ENCODE results near the gene GPC5.
"Not testable (repeated sequence)": the region's sequence is repeated elsewhere in the genome, so short reads cannot be mapped to it uniquely, and the experiment has no call there.

Gene GPC5

DNA sequence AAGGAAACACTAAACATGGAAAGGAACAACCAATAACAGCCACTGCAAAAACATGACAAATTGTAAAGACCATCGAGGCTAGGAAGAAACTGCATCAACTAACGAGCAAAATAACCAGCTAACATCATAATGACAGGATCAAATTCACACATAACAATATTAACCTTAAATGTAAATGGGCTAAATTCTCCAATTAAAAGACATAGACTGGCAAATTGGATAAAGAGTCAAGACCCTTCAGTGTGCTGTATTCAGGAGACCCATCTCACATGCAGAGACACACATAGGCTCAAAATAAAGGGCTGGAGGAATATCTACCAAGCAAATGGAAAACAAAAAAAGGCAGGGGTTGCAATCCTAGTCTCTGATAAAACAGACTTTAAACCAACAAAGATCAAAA, 1120.2 kb downstream of the GPC5 start:
- not testable (repeated sequence) for H3K4me3 ChIP-seq (ENCODE audit: low read length); H3K36me3 ChIP-seq (ENCODE audit: control insufficient read depth, insufficient read depth, low read length, severe bottlenecking); H3K27me3 ChIP-seq (replicated peaks; ENCODE audit: control insufficient read depth, insufficient read depth, low read length); H3K9ac ChIP-seq (ENCODE audit: low read length); H3K9me3 ChIP-seq (ENCODE audit: control insufficient read depth, low read length); H3K4me1 ChIP-seq (ENCODE audit: control insufficient read depth, insufficient read depth, low read length); DNase-seq (ENCODE audit: low read depth)

DNA sequence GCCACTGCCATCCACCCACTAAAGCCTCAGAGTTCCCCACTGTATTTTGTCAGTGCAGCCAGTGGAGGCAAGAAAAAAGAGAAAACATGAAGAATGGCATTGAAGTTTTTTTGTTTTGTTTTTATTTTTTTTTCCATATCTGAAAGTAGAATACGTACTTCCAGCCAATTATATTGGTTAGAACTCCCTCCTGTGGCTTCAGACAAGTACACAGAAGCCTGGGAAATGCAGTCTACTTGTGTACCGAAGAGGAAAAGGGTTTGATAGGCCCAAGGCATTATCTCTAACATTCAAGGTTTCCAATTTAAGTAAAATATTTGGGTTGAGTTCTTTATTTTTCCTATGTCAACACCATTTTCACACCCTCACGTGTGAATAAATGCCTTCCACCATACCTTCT, 1131.9 kb downstream of the GPC5 start:
- H3K4me3 ChIP-seq (ENCODE audit: low read length) = no peak overlapping the region
- no peak for DNase-seq (ENCODE audit: low read depth)
- no peaks in the 10 kb centered on the region for H3K4me1 ChIP-seq (ENCODE audit: control insufficient read depth, insufficient read depth, low read length)
- no peak overlapping the region for H3K9ac ChIP-seq (ENCODE audit: low read length)
- H3K36me3 ChIP-seq (ENCODE audit: control insufficient read depth, insufficient read depth, low read length, severe bottlenecking) = no peaks in the 10 kb centered on the region
- no peaks in the 10 kb centered on the region for H3K9me3 ChIP-seq (ENCODE audit: control insufficient read depth, low read length)
- H3K27me3 ChIP-seq (replicated peaks; ENCODE audit: control insufficient read depth, insufficient read depth, low read length) = no peaks in the 10 kb centered on the region

GRCh38 chr13:92535222-92536006, 1137.0 kb downstream of the GPC5 start:
- H3K4me1 ChIP-seq (ENCODE audit: control insufficient read depth, insufficient read depth, low read length) = no peaks in the 10 kb centered on the region
- DNase-seq (ENCODE audit: low read depth) = no peak

GRCh38 chr13:92537471-92537870, 1139.0 kb downstream of the GPC5 start:
- Histone ChIP-seq H3K36me3 (ENCODE audit: control insufficient read depth, insufficient read depth, low read length, severe bottlenecking) (no peaks in the 10 kb centered on the region), H3K4me1 (ENCODE audit: control insufficient read depth, insufficient read depth, low read length) (no peaks in the 10 kb centered on the region), H3K9ac (ENCODE audit: low read length) (no peak overlapping the region), H3K4me3 (ENCODE audit: low read length) (no peak overlapping the region), H3K9me3 (ENCODE audit: control insufficient read depth, low read length) (no peaks in the 10 kb centered on the region), H3K27me3 (replicated peaks; ENCODE audit: control insufficient read depth, insufficient read depth, low read length) (no peaks in the 10 kb centered on the region)
- DNase-seq (ENCODE audit: low read depth) = no peak

More at GRCh38 chr13:92535222-92536006, 1137.0 kb downstream of the GPC5 start:
- Histone ChIP-seq H3K36me3 (ENCODE audit: control insufficient read depth, insufficient read depth, low read length, severe bottlenecking) (no peaks in the 10 kb centered on the region), H3K9ac (ENCODE audit: low read length) (no peak overlapping the region), H3K9me3 (ENCODE audit: control insufficient read depth, low read length) (no peaks in the 10 kb centered on the region), H3K27me3 (replicated peaks; ENCODE audit: control insufficient read depth, insufficient read depth, low read length) (no peaks in the 10 kb centered on the region), H3K4me3 (ENCODE audit: low read length) (no peak overlapping the region)

GRCh38 chr13:92538164-92538563, 1139.7 kb downstream of the GPC5 start:
- no peak overlapping the region for H3K4me3 ChIP-seq (ENCODE audit: low read length)
- H3K9ac ChIP-seq (ENCODE audit: low read length) = no peak overlapping the region
- no peaks in the 10 kb centered on the region for H3K4me1 ChIP-seq (ENCODE audit: control insufficient read depth, insufficient read depth, low read length)
- DNase-seq (ENCODE audit: low read depth) = no peak
- no peaks in the 10 kb centered on the region for H3K9me3 ChIP-seq (ENCODE audit: control insufficient read depth, low read length)
- H3K27me3 ChIP-seq (replicated peaks; ENCODE audit: control insufficient read depth, insufficient read depth, low read length) = no peaks in the 10 kb centered on the region
- no peaks in the 10 kb centered on the region for H3K36me3 ChIP-seq (ENCODE audit: control insufficient read depth, insufficient read depth, low read length, severe bottlenecking)

- not testable (repeated sequence) for H3K36me3 ChIP-seq (ENCODE audit: control insufficient read depth, insufficient read depth, low read length, severe bottlenecking); H3K4me1 ChIP-seq (ENCODE audit: control insufficient read depth, insufficient read depth, low read length); DNase-seq (ENCODE audit: low read depth); H3K9me3 ChIP-seq (ENCODE audit: control insufficient read depth, low read length); H3K9ac ChIP-seq (ENCODE audit: low read length); H3K27me3 ChIP-seq (replicated peaks; ENCODE audit: control insufficient read depth, insufficient read depth, low read length); H3K4me3 ChIP-seq (ENCODE audit: low read length)
These were observed 1140.7 kb downstream of the GPC5 start for GRCh38 chr13:92539148-92539547.

- Histone ChIP-seq H3K9me3 (ENCODE audit: control insufficient read depth, low read length) (no peaks in the 10 kb centered on the region), H3K4me3 (ENCODE audit: low read length) (no peak overlapping the region), H3K9ac (ENCODE audit: low read length) (no peak overlapping the region), H3K27me3 (replicated peaks; ENCODE audit: control insufficient read depth, insufficient read depth, low read length) (no peaks in the 10 kb centered on the region), H3K36me3 (ENCODE audit: control insufficient read depth, insufficient read depth, low read length, severe bottlenecking) (no peaks in the 10 kb centered on the region), H3K4me1 (ENCODE audit: control insufficient read depth, insufficient read depth, low read length) (no peaks in the 10 kb centered on the region)
- no peak for DNase-seq (ENCODE audit: low read depth)
These were observed 1148.8 kb downstream of the GPC5 start for GRCh38 chr13:92547266-92547665.

GRCh38 chr13:92549276-92549675, 1150.9 kb downstream of the GPC5 start:
- Histone ChIP-seq H3K4me3 (ENCODE audit: low read length) (no peak overlapping the region), H3K9me3 (ENCODE audit: control insufficient read depth, low read length) (no peaks in the 10 kb centered on the region), H3K36me3 (ENCODE audit: control insufficient read depth, insufficient read depth, low read length, severe bottlenecking) (no peaks in the 10 kb centered on the region), H3K9ac (ENCODE audit: low read length) (no peak overlapping the region), H3K4me1 (ENCODE audit: control insufficient read depth, insufficient read depth, low read length) (no peaks in the 10 kb centered on the region), H3K27me3 (replicated peaks; ENCODE audit: control insufficient read depth, insufficient read depth, low read length) (no peaks in the 10 kb centered on the region)
- DNase-seq (ENCODE audit: low read depth) = no peak

- H3K4me1 ChIP-seq (ENCODE audit: control insufficient read depth, insufficient read depth, low read length) = no peaks in the 10 kb centered on the region
- no peak overlapping the region for H3K9ac ChIP-seq (ENCODE audit: low read length)
- DNase-seq (ENCODE audit: low read depth) = no peak
- no peaks in the 10 kb centered on the region for H3K36me3 ChIP-seq (ENCODE audit: control insufficient read depth, insufficient read depth, low read length, severe bottlenecking)
- no peaks in the 10 kb centered on the region for H3K27me3 ChIP-seq (replicated peaks; ENCODE audit: control insufficient read depth, insufficient read depth, low read length)
- no peak overlapping the region for H3K4me3 ChIP-seq (ENCODE audit: low read length)
- H3K9me3 ChIP-seq (ENCODE audit: control insufficient read depth, low read length) = no peaks in the 10 kb centered on the region
These were observed 1155.2 kb downstream of the GPC5 start for GRCh38 chr13:92553470-92554114.

GRCh38 chr13:92560883-92561282, 1162.5 kb downstream of the GPC5 start:
- DNase-seq (ENCODE audit: low read depth) = no peak
- Histone ChIP-seq H3K36me3 (ENCODE audit: control insufficient read depth, insufficient read depth, low read length, severe bottlenecking) (no peaks in the 10 kb centered on the region), H3K9ac (ENCODE audit: low read length) (no peak overlapping the region), H3K27me3 (replicated peaks; ENCODE audit: control insufficient read depth, insufficient read depth, low read length) (no peaks in the 10 kb centered on the region), H3K4me3 (ENCODE audit: low read length) (no peak overlapping the region), H3K4me1 (ENCODE audit: control insufficient read depth, insufficient read depth, low read length) (no peaks in the 10 kb centered on the region), H3K9me3 (ENCODE audit: control insufficient read depth, low read length) (no peaks in the 10 kb centered on the region)

DNA sequence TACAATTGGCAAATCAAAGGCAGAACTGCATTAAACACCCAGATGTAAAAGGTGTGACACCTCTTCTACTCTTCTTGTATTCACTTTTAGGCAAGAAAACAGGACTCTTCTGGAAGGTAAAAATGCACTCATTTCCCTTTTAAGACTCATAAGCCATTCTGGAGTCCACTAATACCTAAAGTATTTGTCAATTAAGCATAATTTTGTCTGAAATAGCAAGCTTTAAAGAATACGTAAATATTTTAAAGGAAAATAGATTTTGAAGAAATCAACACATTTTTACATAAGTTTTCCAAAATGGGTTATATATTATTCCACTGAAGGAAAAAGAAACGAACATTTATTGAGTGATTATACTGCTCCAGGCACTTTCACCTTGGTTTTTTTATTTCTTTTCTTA, 1166.5 kb downstream of the GPC5 start:
- H3K36me3 ChIP-seq (ENCODE audit: control insufficient read depth, insufficient read depth, low read length, severe bottlenecking) = no peaks in the 10 kb centered on the region
- no peaks in the 10 kb centered on the region for H3K9me3 ChIP-seq (ENCODE audit: control insufficient read depth, low read length)
- no peak overlapping the region for H3K9ac ChIP-seq (ENCODE audit: low read length)
- H3K4me3 ChIP-seq (ENCODE audit: low read length) = no peak overlapping the region
- no peak for DNase-seq (ENCODE audit: low read depth)
- H3K27me3 ChIP-seq (replicated peaks; ENCODE audit: control insufficient read depth, insufficient read depth, low read length) = no peaks in the 10 kb centered on the region
- no peaks in the 10 kb centered on the region for H3K4me1 ChIP-seq (ENCODE audit: control insufficient read depth, insufficient read depth, low read length)

Data from adipocyte (in vitro differentiated cells).